ENCODE results near the gene ABI1.
A peak's percentile ranks its signal among the peaks of the same experiment; 100 is the strongest.

DNA sequence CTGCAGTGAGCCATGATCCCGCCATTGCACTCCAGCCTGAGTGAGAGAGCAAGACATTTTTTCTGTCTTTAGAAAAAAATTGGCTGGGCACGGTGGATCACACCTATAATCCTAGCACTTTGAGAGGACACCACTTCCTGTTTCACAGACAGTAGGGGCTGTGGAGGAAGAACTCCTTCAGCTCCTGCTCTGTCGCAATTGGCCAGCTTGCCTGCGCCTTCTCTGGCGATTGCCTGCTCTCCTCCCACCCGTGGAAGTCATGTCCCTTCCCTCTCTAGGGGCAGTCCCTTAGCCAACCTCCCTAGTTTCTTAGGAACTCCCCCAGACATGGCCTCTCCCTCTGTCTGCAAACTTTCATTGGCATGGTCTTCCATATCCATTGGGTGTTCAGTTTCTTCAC is 154.6 kb downstream of the ABI1 start:
- TF ChIP-seq, protein P1, sequence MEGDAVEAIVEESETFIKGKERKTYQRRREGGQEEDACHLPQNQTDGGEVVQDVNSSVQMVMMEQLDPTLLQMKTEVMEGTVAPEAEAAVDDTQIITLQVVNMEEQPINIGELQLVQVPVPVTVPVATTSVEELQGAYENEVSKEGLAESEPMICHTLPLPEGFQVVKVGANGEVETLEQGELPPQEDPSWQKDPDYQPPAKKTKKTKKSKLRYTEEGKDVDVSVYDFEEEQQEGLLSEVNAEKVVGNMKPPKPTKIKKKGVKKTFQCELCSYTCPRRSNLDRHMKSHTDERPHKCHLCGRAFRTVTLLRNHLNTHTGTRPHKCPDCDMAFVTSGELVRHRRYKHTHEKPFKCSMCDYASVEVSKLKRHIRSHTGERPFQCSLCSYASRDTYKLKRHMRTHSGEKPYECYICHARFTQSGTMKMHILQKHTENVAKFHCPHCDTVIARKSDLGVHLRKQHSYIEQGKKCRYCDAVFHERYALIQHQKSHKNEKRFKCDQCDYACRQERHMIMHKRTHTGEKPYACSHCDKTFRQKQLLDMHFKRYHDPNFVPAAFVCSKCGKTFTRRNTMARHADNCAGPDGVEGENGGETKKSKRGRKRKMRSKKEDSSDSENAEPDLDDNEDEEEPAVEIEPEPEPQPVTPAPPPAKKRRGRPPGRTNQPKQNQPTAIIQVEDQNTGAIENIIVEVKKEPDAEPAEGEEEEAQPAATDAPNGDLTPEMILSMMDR (IDR thresholded peaks at IDR 0.05; ENCODE audit: insufficient read depth, low read length), result no peak
- TF ChIP-seq, protein P2, sequence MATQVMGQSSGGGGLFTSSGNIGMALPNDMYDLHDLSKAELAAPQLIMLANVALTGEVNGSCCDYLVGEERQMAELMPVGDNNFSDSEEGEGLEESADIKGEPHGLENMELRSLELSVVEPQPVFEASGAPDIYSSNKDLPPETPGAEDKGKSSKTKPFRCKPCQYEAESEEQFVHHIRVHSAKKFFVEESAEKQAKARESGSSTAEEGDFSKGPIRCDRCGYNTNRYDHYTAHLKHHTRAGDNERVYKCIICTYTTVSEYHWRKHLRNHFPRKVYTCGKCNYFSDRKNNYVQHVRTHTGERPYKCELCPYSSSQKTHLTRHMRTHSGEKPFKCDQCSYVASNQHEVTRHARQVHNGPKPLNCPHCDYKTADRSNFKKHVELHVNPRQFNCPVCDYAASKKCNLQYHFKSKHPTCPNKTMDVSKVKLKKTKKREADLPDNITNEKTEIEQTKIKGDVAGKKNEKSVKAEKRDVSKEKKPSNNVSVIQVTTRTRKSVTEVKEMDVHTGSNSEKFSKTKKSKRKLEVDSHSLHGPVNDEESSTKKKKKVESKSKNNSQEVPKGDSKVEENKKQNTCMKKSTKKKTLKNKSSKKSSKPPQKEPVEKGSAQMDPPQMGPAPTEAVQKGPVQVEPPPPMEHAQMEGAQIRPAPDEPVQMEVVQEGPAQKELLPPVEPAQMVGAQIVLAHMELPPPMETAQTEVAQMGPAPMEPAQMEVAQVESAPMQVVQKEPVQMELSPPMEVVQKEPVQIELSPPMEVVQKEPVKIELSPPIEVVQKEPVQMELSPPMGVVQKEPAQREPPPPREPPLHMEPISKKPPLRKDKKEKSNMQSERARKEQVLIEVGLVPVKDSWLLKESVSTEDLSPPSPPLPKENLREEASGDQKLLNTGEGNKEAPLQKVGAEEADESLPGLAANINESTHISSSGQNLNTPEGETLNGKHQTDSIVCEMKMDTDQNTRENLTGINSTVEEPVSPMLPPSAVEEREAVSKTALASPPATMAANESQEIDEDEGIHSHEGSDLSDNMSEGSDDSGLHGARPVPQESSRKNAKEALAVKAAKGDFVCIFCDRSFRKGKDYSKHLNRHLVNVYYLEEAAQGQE (IDR thresholded peaks at IDR 0.05; ENCODE audit: insufficient replicate concordance, low read depth), result no peak
- no peak for TF ChIP-seq GABPA (IDR thresholded peaks at IDR 0.05; ENCODE audit: low read depth)
- no peak for TF ChIP-seq POLR2AphosphoS5 (IDR thresholded peaks at IDR 0.05; ENCODE audit: low read depth)
- peak; percentile 88 for TF ChIP-seq SPI1 (IDR thresholded peaks at IDR 0.05; ENCODE audit: borderline replicate concordance, low read depth)

Measured in HL-60 (cell line).